Measurements from ENCODE around the gene RNF213.

- TF ChIP-seq POLR2AphosphoS5 (IDR thresholded peaks at IDR 0.05) (no peak), CTCF (IDR thresholded peaks at IDR 0.05) (no peak), POLR2A (IDR thresholded peaks at IDR 0.05) (no peak)
These were observed 120.8 kb downstream of the RNF213 start for GRCh38 chr17:80381416-80381923.
